Tibial nerve (tissue), 4 donors: ENCODE results near the gene ADRA1B. TPM values are rescaled to one million over a fixed set of nuclear protein-coding genes. Genes with fewer than 3 reads are reported as not detected.

Source experiments
- DNase-seq, 2 donors: peaks; one replicate each; pipeline ENCODE4 v3.0.0-alpha.2; 2019; ENCODE audit warnings: low spot score in 2 of 2
- H3K27ac ChIP-seq, 4 donors: fragments of 200-600 bp; sonication (generic) in 3 of 4; one replicate each; pipeline ENCODE4 v1.5.1; 2017 to 2019; ENCODE audit warnings: mild to moderate bottlenecking in 1 of 4
- H3K27me3 ChIP-seq, 2 donors: fragments of 200-600 bp; sonication (generic) in 1 of 2; one replicate each; pipeline versions ENCODE4 v1.5.1 to v1.6.0; 2017 to 2019
- H3K36me3 ChIP-seq, 3 donors: fragments of 200-600 bp; sonication (generic); one replicate each; pipeline ENCODE4 v1.5.1; 2018 to 2019
- H3K4me1 ChIP-seq, 4 donors: fragments of 200-600 bp; sonication (generic) in 3 of 4; one replicate each; pipeline ENCODE4 v1.5.1; 2017 to 2019
- H3K4me3 ChIP-seq, 4 donors: fragments of 200-600 bp; sonication (generic) in 3 of 4; one replicate each; pipeline ENCODE4 v1.5.1; 2017 to 2019; ENCODE audit warnings: mild to moderate bottlenecking in 1 of 4, moderate library complexity in 1 of 4
- H3K9me3 ChIP-seq, 4 donors: fragments of 200-600 bp; sonication (generic) in 3 of 4; one replicate each; pipeline ENCODE4 v1.5.1; 2017 to 2019
- CTCF ChIP-seq, 5 experiments: fragments of 200-600 bp in 3 of 5; fragments of 450-650 bp in 2 of 5; sonication (generic) in 3 of 5; IDR thresholded peaks; one replicate each; pipeline ENCODE4 v1.5.1; 2016 to 2019; ENCODE audit warnings: antibody characterized with exemption in 5 of 5, mild to moderate bottlenecking in 3 of 5, moderate library complexity in 2 of 5
- EP300 ChIP-seq, 2 donors: sonication (generic); formaldehyde crosslinking; IDR thresholded peaks; one replicate each; pipeline ENCODE4 v1.6.1; 2017; ENCODE audit warnings: antibody characterized with exemption in 2 of 2, mild to moderate bottlenecking in 1 of 2
- POLR2A ChIP-seq, 2 donors: fragments of 450-650 bp; IDR thresholded peaks; one replicate each; pipeline ENCODE4 v1.6.1; 2017; ENCODE audit warnings: antibody characterized with exemption in 2 of 2, mild to moderate bottlenecking in 2 of 2, moderate library complexity in 2 of 2
- WGBS, 2 donors: methylation state at CpG; one replicate each; pipeline ENCODE4 v1.1.5; 2018; 5-methylcytosine and 5-hydroxymethylcytosine counted together
- total RNA-seq, 4 donors: library from RNA; depleted of rRNA; stranded (reverse); fragments of >200 nt; gene quantifications; one replicate each; pipeline ENCODE4 v1.1.0, GENCODE V29; 2016

The ADRA1B gene
- total RNA-seq, 4 donors from 2014 or later = 3.6 to 6.9 (median 6.2) TPM

- no peak overlapping the region for H3K27ac ChIP-seq
- H3K9me3 ChIP-seq = no peaks in the 10 kb centered on the region
- TF ChIP-seq POLR2A (IDR thresholded peaks at IDR 0.05) (no peak), EP300 (IDR thresholded peaks at IDR 0.05) (no peak), CTCF (IDR thresholded peaks at IDR 0.05) (no peak)
- no peak for DNase-seq
- 2% methylated on average over 12 of the region's 76 CpGs; no CpG with 5 or more reads in 1 of the 2 donors for WGBS, 2 donors
- peak overlapping the region in 2 of 4 donors; percentile 23 to 43 for H3K4me3 ChIP-seq
- H3K27me3 ChIP-seq = peaks cover 0 to 30% of the 10 kb centered on the region in 2 donors
- peaks cover 0 to 9% (median 2%) of the 10 kb centered on the region in 4 donors for H3K4me1 ChIP-seq
- no peaks in the 10 kb centered on the region for H3K36me3 ChIP-seq
These were observed 55.7 kb downstream of the ADRA1B start for GRCh38 chr5:159971931-159972461.

GRCh38 chr5:159972538-159973362, 56.5 kb downstream of the ADRA1B start:
- no peaks in the 10 kb centered on the region for H3K9me3 ChIP-seq
- no peak for DNase-seq
- TF ChIP-seq EP300 (IDR thresholded peaks at IDR 0.05) (no peak), POLR2A (IDR thresholded peaks at IDR 0.05) (no peak), CTCF (IDR thresholded peaks at IDR 0.05) (no peak)
- H3K27me3 ChIP-seq = peaks cover 0 to 30% of the 10 kb centered on the region in 2 donors
- peak overlapping the region in 2 of 4 donors; percentile 23 to 43 for H3K4me3 ChIP-seq
- no peak overlapping the region for H3K27ac ChIP-seq
- WGBS, 2 donors = 24 to 32% methylated on average over 40 to 45 of the region's 50 CpGs
- H3K4me1 ChIP-seq = peaks cover 0 to 9% (median 2%) of the 10 kb centered on the region in 4 donors
- H3K36me3 ChIP-seq = no peaks in the 10 kb centered on the region

GRCh38 chr5:159975462-159976019, 59.3 kb downstream of the ADRA1B start:
- H3K36me3 ChIP-seq = no peaks in the 10 kb centered on the region
- H3K4me1 ChIP-seq = peaks cover 0 to 9% (median 2%) of the 10 kb centered on the region in 4 donors
- no peaks in the 10 kb centered on the region for H3K9me3 ChIP-seq
- 33 to 43% methylated on average over 2 of the region's 2 CpGs for WGBS, 2 donors
- no peak for DNase-seq
- peaks cover 0 to 26% of the 10 kb centered on the region in 2 donors for H3K27me3 ChIP-seq
- H3K4me3 ChIP-seq = no peak overlapping the region
- H3K27ac ChIP-seq = no peak overlapping the region
- TF ChIP-seq CTCF (IDR thresholded peaks at IDR 0.05) = no peak
- TF ChIP-seq EP300 (IDR thresholded peaks at IDR 0.05) = no peak
- TF ChIP-seq POLR2A (IDR thresholded peaks at IDR 0.05) = no peak

- H3K36me3 ChIP-seq = no peaks in the 10 kb centered on the region
- peaks cover 0 to 9% (median 2%) of the 10 kb centered on the region in 4 donors for H3K4me1 ChIP-seq
- H3K27me3 ChIP-seq = peaks cover 0 to 14% of the 10 kb centered on the region in 2 donors
- TF ChIP-seq EP300 (IDR thresholded peaks at IDR 0.05) = no peak
- no peak for TF ChIP-seq POLR2A (IDR thresholded peaks at IDR 0.05)
- TF ChIP-seq CTCF (IDR thresholded peaks at IDR 0.05) = no peak
- 89 to 94% methylated on average over 3 of the region's 3 CpGs for WGBS, 2 donors
- H3K4me3 ChIP-seq = no peak overlapping the region
- no peaks in the 10 kb centered on the region for H3K9me3 ChIP-seq
- no peak overlapping the region for H3K27ac ChIP-seq
- DNase-seq = no peak
These were observed 60.6 kb downstream of the ADRA1B start for GRCh38 chr5:159976921-159977320.

GRCh38 chr5:159978358-159978757, 62.1 kb downstream of the ADRA1B start:
- Histone ChIP-seq H3K4me1 (no peaks in the 10 kb centered on the region), H3K4me3 (no peak overlapping the region), H3K9me3 (no peaks in the 10 kb centered on the region), H3K36me3 (no peaks in the 10 kb centered on the region), H3K27ac (no peak overlapping the region), H3K27me3 (peaks cover 0 to 1% of the 10 kb centered on the region in 2 donors)
- no peak for TF ChIP-seq POLR2A (IDR thresholded peaks at IDR 0.05)
- TF ChIP-seq EP300 (IDR thresholded peaks at IDR 0.05) = no peak
- TF ChIP-seq CTCF (IDR thresholded peaks at IDR 0.05) = no peak
- WGBS, 2 donors = 9 to 22% methylated on average over 2 of the region's 2 CpGs
- no peak for DNase-seq
